ENCODE measurements around the gene YIPF3. TPM values are rescaled to one million over a fixed set of nuclear protein-coding genes. Genes with fewer than 3 reads are reported as not detected.

The YIPF3 gene
- total RNA-seq, 2 donors from 2014 or later = 162 to 180 TPM

DNA sequence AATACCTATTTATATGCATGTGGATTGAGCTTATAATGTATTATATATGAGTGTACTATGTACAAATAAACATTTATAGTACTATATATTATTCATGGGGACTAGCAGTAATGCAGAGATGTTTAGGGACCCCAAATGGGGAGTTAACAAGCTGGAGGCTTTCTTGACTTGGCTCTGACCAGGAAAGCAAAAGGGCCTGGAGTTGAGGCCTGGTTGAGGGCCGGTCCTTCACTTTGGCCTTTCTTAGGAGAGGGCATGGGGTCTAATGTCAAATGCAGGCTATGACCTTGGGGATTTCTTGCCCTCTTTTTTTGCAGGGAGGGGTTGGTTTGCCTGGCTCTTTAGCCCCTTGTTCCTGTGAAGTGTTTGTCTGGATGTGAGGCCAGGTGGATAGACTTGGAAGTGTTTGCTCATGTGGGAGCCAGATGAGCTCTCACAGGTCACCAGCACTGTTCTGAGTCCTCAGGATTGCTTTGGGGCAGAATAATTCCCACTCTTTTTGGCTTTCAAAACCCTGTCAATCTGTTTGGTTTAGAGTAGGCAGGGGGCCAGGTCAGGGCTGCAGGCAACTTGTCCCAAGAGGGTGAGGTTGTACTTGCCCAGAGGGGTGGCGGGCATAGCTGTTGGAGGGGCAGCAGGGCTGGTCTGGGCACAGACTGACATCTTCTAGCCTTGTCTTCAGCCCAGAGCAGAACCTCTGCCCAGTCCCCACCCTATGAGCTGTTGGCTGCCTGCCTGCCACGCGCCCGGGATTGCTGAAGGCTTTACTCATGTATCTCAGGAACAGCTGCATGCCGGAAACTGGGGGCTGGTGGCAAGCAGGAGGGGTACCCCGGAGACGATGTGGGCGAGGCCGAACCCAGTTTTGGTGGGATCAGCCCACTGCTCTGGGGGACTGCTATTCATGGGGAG is 24.7 kb downstream of the YIPF3 start:
- peak; percentile 84 for DNase-seq (ENCODE audit: low spot score)
- intact Hi-C loops (cut with DNase I) = loop anchor here (10.0 kb wide), 1 partner anchor 227 kb away; no protein-coding TSS in a partner anchor
- H3K4me1 ChIP-seq (replicated peaks) = peaks cover 29% of the 10 kb centered on the region
- whole genome bisulfite sequencing = 14% methylated on average over 8 of the region's 10 CpGs
- no peaks in the 10 kb centered on the region for H3K27me3 ChIP-seq (replicated peaks; ENCODE audit: insufficient read depth)
- no peak overlapping the region for H3K4me3 ChIP-seq
- H3K9me3 ChIP-seq = no peaks in the 10 kb centered on the region
- H3K27ac ChIP-seq = peak overlapping the region in 1 of 2 donors; percentile 44
- TF ChIP-seq POLR2A (IDR thresholded peaks at IDR 0.05) (no peak), POLR2AphosphoS5 (IDR thresholded peaks at IDR 0.05) (peak; percentile 71)
- no peaks in the 10 kb centered on the region for H3K36me3 ChIP-seq

DNA sequence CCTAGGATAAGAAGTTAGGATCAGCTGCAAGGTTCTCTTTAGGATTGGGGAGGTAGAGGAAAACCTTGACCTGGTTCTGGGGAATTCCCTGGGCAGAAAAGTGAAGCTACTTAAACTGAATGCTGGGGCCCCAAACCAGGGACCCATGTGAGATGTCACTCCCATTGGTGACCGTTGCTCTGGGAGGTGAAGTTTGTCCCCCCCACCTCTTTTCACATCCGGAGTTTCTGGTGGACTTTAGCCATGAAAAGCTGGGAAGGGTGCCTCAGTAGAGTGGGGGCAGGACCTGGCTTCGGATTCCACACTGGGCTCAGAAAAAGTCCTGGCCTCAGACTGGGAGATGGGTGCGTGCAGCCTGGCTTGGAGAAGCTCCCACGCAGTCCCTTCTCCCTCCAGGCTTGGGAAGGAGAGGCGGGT is 26.2 kb downstream of the YIPF3 start:
- no peak overlapping the region for H3K4me3 ChIP-seq
- 73% methylated on average over 6 of the region's 6 CpGs for WGBS
- DNase-seq (ENCODE audit: low spot score) = no peak
- H3K27me3 ChIP-seq (replicated peaks; ENCODE audit: insufficient read depth) = no peaks in the 10 kb centered on the region
- H3K9me3 ChIP-seq = no peaks in the 10 kb centered on the region
- TF ChIP-seq POLR2A (IDR thresholded peaks at IDR 0.05) = no peak
- TF ChIP-seq, protein P1, sequence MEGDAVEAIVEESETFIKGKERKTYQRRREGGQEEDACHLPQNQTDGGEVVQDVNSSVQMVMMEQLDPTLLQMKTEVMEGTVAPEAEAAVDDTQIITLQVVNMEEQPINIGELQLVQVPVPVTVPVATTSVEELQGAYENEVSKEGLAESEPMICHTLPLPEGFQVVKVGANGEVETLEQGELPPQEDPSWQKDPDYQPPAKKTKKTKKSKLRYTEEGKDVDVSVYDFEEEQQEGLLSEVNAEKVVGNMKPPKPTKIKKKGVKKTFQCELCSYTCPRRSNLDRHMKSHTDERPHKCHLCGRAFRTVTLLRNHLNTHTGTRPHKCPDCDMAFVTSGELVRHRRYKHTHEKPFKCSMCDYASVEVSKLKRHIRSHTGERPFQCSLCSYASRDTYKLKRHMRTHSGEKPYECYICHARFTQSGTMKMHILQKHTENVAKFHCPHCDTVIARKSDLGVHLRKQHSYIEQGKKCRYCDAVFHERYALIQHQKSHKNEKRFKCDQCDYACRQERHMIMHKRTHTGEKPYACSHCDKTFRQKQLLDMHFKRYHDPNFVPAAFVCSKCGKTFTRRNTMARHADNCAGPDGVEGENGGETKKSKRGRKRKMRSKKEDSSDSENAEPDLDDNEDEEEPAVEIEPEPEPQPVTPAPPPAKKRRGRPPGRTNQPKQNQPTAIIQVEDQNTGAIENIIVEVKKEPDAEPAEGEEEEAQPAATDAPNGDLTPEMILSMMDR (IDR thresholded peaks at IDR 0.05) = no peak
- TF ChIP-seq POLR2AphosphoS5 (IDR thresholded peaks at IDR 0.05) = no peak
- peaks cover 19% of the 10 kb centered on the region for H3K4me1 ChIP-seq (replicated peaks)
- no peaks in the 10 kb centered on the region for H3K36me3 ChIP-seq
- intact Hi-C loops (cut with DNase I) = loop anchor here (10.0 kb wide), 1 partner anchor 226 kb away; no protein-coding TSS in a partner anchor
- H3K27ac ChIP-seq = no peak overlapping the region

DNA sequence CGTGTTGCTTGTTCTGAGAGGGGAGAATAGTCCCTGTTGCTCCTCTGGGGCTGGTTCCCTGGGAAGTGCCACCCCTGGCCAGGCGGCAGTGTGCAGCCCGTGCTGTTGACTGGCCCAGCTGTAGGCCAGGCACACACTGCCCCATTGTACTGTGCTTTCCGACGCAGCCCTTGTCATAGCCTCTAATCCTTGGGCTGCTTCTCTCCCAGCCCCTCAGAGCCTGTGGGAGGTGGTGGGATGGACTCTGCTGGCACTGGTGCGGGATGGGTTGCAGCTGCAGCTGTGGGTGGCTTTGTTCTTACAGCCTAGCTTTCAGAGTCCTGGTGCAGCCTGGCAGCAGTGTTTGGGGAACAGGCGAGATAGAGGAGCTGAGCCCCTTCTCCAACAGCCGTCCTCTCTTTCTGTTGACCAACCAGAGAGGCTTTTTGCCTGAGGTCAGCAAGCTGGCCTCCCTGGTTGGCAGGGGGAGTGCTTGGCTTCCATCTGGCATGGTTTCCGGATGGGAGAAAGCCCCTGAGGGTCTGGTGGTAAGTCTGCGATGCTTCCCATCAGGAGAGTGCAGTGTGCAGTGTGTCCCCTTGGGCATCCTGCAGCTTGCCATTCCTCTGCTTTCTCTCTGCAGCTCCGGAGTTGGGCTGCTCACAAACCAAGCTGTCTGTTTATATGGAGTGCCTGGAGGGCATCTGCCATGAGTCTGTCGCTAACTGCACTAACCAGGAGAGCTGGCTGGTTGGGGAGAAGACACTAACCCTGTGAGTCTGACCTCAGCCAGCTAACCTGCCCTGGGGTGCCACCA is 27.3 kb downstream of the YIPF3 start:
- Histone ChIP-seq H3K27ac (no peak overlapping the region), H3K36me3 (no peaks in the 10 kb centered on the region), H3K4me1 (replicated peaks) (peaks cover 13% of the 10 kb centered on the region), H3K9me3 (no peaks in the 10 kb centered on the region), H3K27me3 (replicated peaks; ENCODE audit: insufficient read depth) (no peaks in the 10 kb centered on the region), H3K4me3 (no peak overlapping the region)
- no peak for TF ChIP-seq POLR2A (IDR thresholded peaks at IDR 0.05)
- TF ChIP-seq, protein P1 (IDR thresholded peaks at IDR 0.05) = no peak
- TF ChIP-seq POLR2AphosphoS5 (IDR thresholded peaks at IDR 0.05) = no peak
- intact Hi-C loops (cut with DNase I) = loop anchor here (10.0 kb wide), 1 partner anchor 225 kb away; no protein-coding TSS in a partner anchor
- DNase-seq (ENCODE audit: low spot score) = no peak
- 84% methylated on average over 12 of the region's 12 CpGs for WGBS

DNA sequence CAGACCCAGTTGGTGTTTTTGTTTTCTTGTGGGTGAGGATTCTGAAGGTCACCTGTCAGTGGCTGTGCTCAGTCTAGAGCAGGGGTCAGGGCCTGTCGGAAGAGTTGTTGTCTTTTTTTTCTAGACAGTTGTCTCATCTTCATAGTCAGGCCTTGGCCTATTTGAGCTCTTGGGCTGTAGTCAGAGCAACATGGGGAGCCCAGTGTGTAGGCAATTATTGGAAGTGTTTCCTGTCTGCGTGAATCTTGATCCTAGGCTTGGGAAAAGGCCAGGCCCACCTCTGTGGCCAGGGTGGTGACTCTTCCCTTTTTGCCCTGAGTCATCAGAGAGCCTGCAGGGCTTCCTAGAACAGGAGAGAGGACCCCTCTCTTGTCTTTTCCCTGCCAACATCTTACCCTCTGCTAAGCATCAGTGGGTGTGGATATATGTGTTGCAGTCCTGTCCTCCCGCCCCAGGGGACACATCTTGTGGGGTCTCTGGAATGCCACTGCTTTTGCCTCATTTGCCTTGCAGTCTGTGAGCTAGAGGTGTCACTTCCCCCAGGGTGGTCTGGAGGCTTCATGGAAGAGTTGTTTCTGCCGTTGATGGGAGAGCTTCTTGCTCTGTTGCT is 28.0 kb downstream of the YIPF3 start:
- intact Hi-C loops (cut with DNase I) = no loop called here
- Histone ChIP-seq H3K9me3 (no peaks in the 10 kb centered on the region), H3K27ac (no peak overlapping the region), H3K27me3 (replicated peaks; ENCODE audit: insufficient read depth) (no peaks in the 10 kb centered on the region), H3K4me1 (replicated peaks) (peaks cover 13% of the 10 kb centered on the region), H3K36me3 (no peaks in the 10 kb centered on the region), H3K4me3 (no peak overlapping the region)
- TF ChIP-seq, protein P1 (IDR thresholded peaks at IDR 0.05) = no peak
- TF ChIP-seq POLR2AphosphoS5 (IDR thresholded peaks at IDR 0.05) (no peak), POLR2A (IDR thresholded peaks at IDR 0.05) (no peak)
- no peak for DNase-seq (ENCODE audit: low spot score)
- 77% methylated on average over 4 of the region's 4 CpGs for WGBS

Measured in prostate gland (tissue), 2 donors.